Measurements from ENCODE around the gene GRAMD1A. TPM values are rescaled to one million over a fixed set of nuclear protein-coding genes. Genes with fewer than 3 reads are reported as not detected.

GRAMD1A gene
- total and polyA plus RNA-seq, 9 of the 15 experiments (the other 6 are each of a cell fraction or from before 2014, with no cell fraction given), result 1.4 to 63.8 (median 38.5) TPM

- TF ChIP-seq ZNF395 (CRISPR knock-in tag; IDR thresholded peaks at IDR 0.05) (peak; percentile 88), BDP1 (IDR thresholded peaks at IDR 0.05; ENCODE audit: insufficient read depth, insufficient read length) (no peak), BHLHE40 (IDR thresholded peaks at IDR 0.05; ENCODE audit: low read length) (peak; percentile 74), RB1 (IDR thresholded peaks at IDR 0.05; ENCODE audit: low read depth) (peak; percentile 71), CHD4 (IDR thresholded peaks at IDR 0.05; ENCODE audit: insufficient read depth, insufficient replicate concordance, low read depth, low read length, poor library complexity, severe bottlenecking) (no peak), HIVEP1 (CRISPR knock-in tag; IDR thresholded peaks at IDR 0.05) (peak; percentile 50; the same call in 1 of the 2 replicates), KDM1A (IDR thresholded peaks at IDR 0.05) (peak; percentile 58 to 83), ZBTB2 (IDR thresholded peaks at IDR 0.05) (peak; percentile 80), PHF20 (IDR thresholded peaks at IDR 0.05; ENCODE audit: partially characterized antibody) (peak; percentile 17), TEAD4 (IDR thresholded peaks at IDR 0.05; ENCODE audit: low read length) (peak; percentile 58; the same call in 1 of the 2 replicates), TEAD4 (CRISPR knock-in tag; IDR thresholded peaks at IDR 0.05; ENCODE audit: borderline replicate concordance) (no peak), JUND (IDR thresholded peaks at IDR 0.05; ENCODE audit: borderline replicate concordance, low read depth, low read length) (peak; percentile 50), JUND (tag; IDR thresholded peaks at IDR 0.05; ENCODE audit: borderline replicate concordance, low read depth, low read length) (peak; percentile 67; the same call in 1 of the 3 replicates), HMGN3 (IDR thresholded peaks at IDR 0.05; ENCODE audit: borderline replicate concordance, extremely low read depth, insufficient read length, low read depth, low read length) (peak; percentile 99), ZBTB33 (CRISPR knock-in tag; IDR thresholded peaks at IDR 0.05) (peak; percentile 59), EGR1 (conservative IDR thresholded peaks at IDR 0.05) (0 out of 2 replicates have a peak, but pooled peaks have one; percentile 30), ZNF146 (CRISPR knock-in tag; IDR thresholded peaks at IDR 0.05; ENCODE audit: unreplicated experiment) (no peak), FOSL1 (tag; conservative IDR thresholded peaks at IDR 0.05) (peak; percentile 34; the same call in 1 of the 2 replicates), E2F8 (IDR thresholded peaks at IDR 0.05; ENCODE audit: low read depth, partially characterized antibody) (peak; percentile 87)
Observed at GRCh38 chr19:35040826-35041547, 40.9 kb downstream of the GRAMD1A start (continued).
